ENCODE measurements around the gene TECPR2. TPM values are rescaled to one million over a fixed set of nuclear protein-coding genes. Genes with fewer than 3 reads are reported as not detected.

TECPR2 gene
- total RNA-seq, 3 donors from 2014 or later (not counting 1 experiment from before 2014, with no cell fraction given): 10.8 to 18.6 (median 15.3) TPM

- no peaks in the 10 kb centered on the region for H3K27me3 ChIP-seq (ENCODE audit: control insufficient read depth, insufficient read depth, low read length)
- H3K27ac Mint-ChIP-seq: no peak overlapping the region
- ATAC-seq: no peak
- H3K27ac ChIP-seq (ENCODE audit: low read length): no peak overlapping the region
- H3K4me3 Mint-ChIP-seq: no peak overlapping the region
- H3K9me3 Mint-ChIP-seq: no peaks in the 10 kb centered on the region
- no peak for TF ChIP-seq CTCF (IDR thresholded peaks at IDR 0.05)
- 96% methylated on average over 9 of the region's 9 CpGs for WGBS (ENCODE audit: insufficient coverage)
- H3K36me3 ChIP-seq (ENCODE audit: control insufficient read depth, insufficient read depth, low read length): peaks cover 22% of the 10 kb centered on the region
- H3K9me3 ChIP-seq (ENCODE audit: control insufficient read depth, insufficient read depth, low read length): no peaks in the 10 kb centered on the region
- no peak overlapping the region for H3K4me3 ChIP-seq (ENCODE audit: low read length)
- H3K36me3 Mint-ChIP-seq: no peaks in the 10 kb centered on the region
- no peaks in the 10 kb centered on the region for H3K27me3 Mint-ChIP-seq (ENCODE audit: low read depth in 2 of 2)
- H3K4me1 ChIP-seq (ENCODE audit: control insufficient read depth, insufficient read depth, low read length): no peaks in the 10 kb centered on the region
- no peaks in the 10 kb centered on the region for H3K4me1 Mint-ChIP-seq
- intact Hi-C loops (cut with micrococcal nuclease): no loop called here
- no peak for DNase-seq
These were observed 24.0 kb upstream of the TECPR2 start for GRCh38 chr14:102338724-102339123.

- Histone ChIP-seq H3K27ac (ENCODE audit: low read length) (no peak overlapping the region), H3K4me1 (ENCODE audit: control insufficient read depth, insufficient read depth, low read length) (no peaks in the 10 kb centered on the region), H3K4me3 (ENCODE audit: low read length) (no peak overlapping the region), H3K9me3 (ENCODE audit: control insufficient read depth, insufficient read depth, low read length) (no peaks in the 10 kb centered on the region), H3K27me3 (ENCODE audit: control insufficient read depth, insufficient read depth, low read length) (no peaks in the 10 kb centered on the region), H3K36me3 (ENCODE audit: control insufficient read depth, insufficient read depth, low read length) (peaks cover 36% of the 10 kb centered on the region)
- Mint-ChIP-seq H3K27ac (no peak overlapping the region), H3K27me3 (ENCODE audit: low read depth in 2 of 2) (no peaks in the 10 kb centered on the region), H3K9me3 (no peaks in the 10 kb centered on the region), H3K4me3 (no peak overlapping the region), H3K36me3 (no peaks in the 10 kb centered on the region), H3K4me1 (no peaks in the 10 kb centered on the region)
- DNase-seq: no peak
- WGBS (ENCODE audit: insufficient coverage): 96% methylated on average over 8 of the region's 8 CpGs
- intact Hi-C loops (cut with micrococcal nuclease): no loop called here
- no peak for TF ChIP-seq CTCF (IDR thresholded peaks at IDR 0.05)
- ATAC-seq: no peak
These were observed 21.2 kb upstream of the TECPR2 start for GRCh38 chr14:102341566-102341965.

- H3K27me3 Mint-ChIP-seq (ENCODE audit: low read depth in 2 of 2): no peaks in the 10 kb centered on the region
- DNase-seq (no peak), ATAC-seq (no peak)
- H3K4me3 Mint-ChIP-seq: no peak overlapping the region
- H3K4me1 Mint-ChIP-seq: no peaks in the 10 kb centered on the region
- Histone ChIP-seq H3K27me3 (ENCODE audit: control insufficient read depth, insufficient read depth, low read length) (no peaks in the 10 kb centered on the region), H3K9me3 (ENCODE audit: control insufficient read depth, insufficient read depth, low read length) (no peaks in the 10 kb centered on the region), H3K4me3 (ENCODE audit: low read length) (no peak overlapping the region), H3K4me1 (ENCODE audit: control insufficient read depth, insufficient read depth, low read length) (no peaks in the 10 kb centered on the region), H3K27ac (ENCODE audit: low read length) (no peak overlapping the region), H3K36me3 (ENCODE audit: control insufficient read depth, insufficient read depth, low read length) (peaks cover 42% of the 10 kb centered on the region)
- whole genome bisulfite sequencing (ENCODE audit: insufficient coverage): 98% methylated on average over 5 of the region's 5 CpGs
- H3K27ac Mint-ChIP-seq: no peak overlapping the region
- intact Hi-C loops (cut with micrococcal nuclease): no loop called here
- no peaks in the 10 kb centered on the region for H3K9me3 Mint-ChIP-seq
- TF ChIP-seq CTCF (IDR thresholded peaks at IDR 0.05): no peak
- H3K36me3 Mint-ChIP-seq: no peaks in the 10 kb centered on the region
These were observed 20.5 kb upstream of the TECPR2 start for GRCh38 chr14:102342238-102342637.

GRCh38 chr14:102344084-102344483 is 18.7 kb upstream of the TECPR2 start:
- no peak for TF ChIP-seq CTCF (IDR thresholded peaks at IDR 0.05)
- DNase-seq: no peak
- H3K36me3 Mint-ChIP-seq: peaks cover 12% of the 10 kb centered on the region
- ATAC-seq: no peak
- Histone ChIP-seq H3K27me3 (ENCODE audit: control insufficient read depth, insufficient read depth, low read length) (no peaks in the 10 kb centered on the region), H3K9me3 (ENCODE audit: control insufficient read depth, insufficient read depth, low read length) (no peaks in the 10 kb centered on the region), H3K4me3 (ENCODE audit: low read length) (no peak overlapping the region), H3K36me3 (ENCODE audit: control insufficient read depth, insufficient read depth, low read length) (peaks cover 52% of the 10 kb centered on the region), H3K4me1 (ENCODE audit: control insufficient read depth, insufficient read depth, low read length) (no peaks in the 10 kb centered on the region), H3K27ac (ENCODE audit: low read length) (no peak overlapping the region)
- no peak overlapping the region for H3K27ac Mint-ChIP-seq
- H3K27me3 Mint-ChIP-seq (ENCODE audit: low read depth in 2 of 2): no peaks in the 10 kb centered on the region
- intact Hi-C loops (cut with micrococcal nuclease): no loop called here
- 96% methylated on average over 6 of the region's 7 CpGs for WGBS (ENCODE audit: insufficient coverage)
- no peaks in the 10 kb centered on the region for H3K4me1 Mint-ChIP-seq
- H3K4me3 Mint-ChIP-seq: no peak overlapping the region
- H3K9me3 Mint-ChIP-seq: no peaks in the 10 kb centered on the region

Measured in natural killer cell (primary cell).